ENCODE measurements around the gene KMT2C. TPM values are rescaled to one million over a fixed set of nuclear protein-coding genes. Genes with fewer than 3 reads are reported as not detected.

The KMT2C gene
- total and polyA plus RNA-seq, 2 of the 8 experiments (the other 6 are each of a cell fraction or from before 2014, with no cell fraction given) = 9.1 to 40.8 TPM

DNA sequence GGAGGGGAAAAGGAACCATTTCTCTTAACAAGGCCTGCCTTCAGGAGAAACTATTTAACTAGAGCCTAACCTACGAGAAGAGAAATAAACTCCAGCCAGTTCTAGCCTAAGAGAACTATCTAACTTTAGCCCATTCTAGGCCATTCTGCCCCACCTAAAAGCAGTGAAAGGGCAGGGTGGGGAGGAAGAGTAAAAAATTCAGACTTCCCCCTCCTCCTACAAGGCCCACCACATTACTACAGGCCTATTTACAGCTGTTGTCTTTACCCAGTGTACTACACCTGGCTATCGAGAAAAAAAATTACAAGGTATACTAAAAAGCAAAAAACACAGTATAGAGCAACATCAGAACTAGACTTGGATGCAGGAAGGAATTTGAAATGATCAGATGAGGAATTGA, 93.0 kb downstream of the KMT2C start (continued):
- TF ChIP-seq, protein P1, sequence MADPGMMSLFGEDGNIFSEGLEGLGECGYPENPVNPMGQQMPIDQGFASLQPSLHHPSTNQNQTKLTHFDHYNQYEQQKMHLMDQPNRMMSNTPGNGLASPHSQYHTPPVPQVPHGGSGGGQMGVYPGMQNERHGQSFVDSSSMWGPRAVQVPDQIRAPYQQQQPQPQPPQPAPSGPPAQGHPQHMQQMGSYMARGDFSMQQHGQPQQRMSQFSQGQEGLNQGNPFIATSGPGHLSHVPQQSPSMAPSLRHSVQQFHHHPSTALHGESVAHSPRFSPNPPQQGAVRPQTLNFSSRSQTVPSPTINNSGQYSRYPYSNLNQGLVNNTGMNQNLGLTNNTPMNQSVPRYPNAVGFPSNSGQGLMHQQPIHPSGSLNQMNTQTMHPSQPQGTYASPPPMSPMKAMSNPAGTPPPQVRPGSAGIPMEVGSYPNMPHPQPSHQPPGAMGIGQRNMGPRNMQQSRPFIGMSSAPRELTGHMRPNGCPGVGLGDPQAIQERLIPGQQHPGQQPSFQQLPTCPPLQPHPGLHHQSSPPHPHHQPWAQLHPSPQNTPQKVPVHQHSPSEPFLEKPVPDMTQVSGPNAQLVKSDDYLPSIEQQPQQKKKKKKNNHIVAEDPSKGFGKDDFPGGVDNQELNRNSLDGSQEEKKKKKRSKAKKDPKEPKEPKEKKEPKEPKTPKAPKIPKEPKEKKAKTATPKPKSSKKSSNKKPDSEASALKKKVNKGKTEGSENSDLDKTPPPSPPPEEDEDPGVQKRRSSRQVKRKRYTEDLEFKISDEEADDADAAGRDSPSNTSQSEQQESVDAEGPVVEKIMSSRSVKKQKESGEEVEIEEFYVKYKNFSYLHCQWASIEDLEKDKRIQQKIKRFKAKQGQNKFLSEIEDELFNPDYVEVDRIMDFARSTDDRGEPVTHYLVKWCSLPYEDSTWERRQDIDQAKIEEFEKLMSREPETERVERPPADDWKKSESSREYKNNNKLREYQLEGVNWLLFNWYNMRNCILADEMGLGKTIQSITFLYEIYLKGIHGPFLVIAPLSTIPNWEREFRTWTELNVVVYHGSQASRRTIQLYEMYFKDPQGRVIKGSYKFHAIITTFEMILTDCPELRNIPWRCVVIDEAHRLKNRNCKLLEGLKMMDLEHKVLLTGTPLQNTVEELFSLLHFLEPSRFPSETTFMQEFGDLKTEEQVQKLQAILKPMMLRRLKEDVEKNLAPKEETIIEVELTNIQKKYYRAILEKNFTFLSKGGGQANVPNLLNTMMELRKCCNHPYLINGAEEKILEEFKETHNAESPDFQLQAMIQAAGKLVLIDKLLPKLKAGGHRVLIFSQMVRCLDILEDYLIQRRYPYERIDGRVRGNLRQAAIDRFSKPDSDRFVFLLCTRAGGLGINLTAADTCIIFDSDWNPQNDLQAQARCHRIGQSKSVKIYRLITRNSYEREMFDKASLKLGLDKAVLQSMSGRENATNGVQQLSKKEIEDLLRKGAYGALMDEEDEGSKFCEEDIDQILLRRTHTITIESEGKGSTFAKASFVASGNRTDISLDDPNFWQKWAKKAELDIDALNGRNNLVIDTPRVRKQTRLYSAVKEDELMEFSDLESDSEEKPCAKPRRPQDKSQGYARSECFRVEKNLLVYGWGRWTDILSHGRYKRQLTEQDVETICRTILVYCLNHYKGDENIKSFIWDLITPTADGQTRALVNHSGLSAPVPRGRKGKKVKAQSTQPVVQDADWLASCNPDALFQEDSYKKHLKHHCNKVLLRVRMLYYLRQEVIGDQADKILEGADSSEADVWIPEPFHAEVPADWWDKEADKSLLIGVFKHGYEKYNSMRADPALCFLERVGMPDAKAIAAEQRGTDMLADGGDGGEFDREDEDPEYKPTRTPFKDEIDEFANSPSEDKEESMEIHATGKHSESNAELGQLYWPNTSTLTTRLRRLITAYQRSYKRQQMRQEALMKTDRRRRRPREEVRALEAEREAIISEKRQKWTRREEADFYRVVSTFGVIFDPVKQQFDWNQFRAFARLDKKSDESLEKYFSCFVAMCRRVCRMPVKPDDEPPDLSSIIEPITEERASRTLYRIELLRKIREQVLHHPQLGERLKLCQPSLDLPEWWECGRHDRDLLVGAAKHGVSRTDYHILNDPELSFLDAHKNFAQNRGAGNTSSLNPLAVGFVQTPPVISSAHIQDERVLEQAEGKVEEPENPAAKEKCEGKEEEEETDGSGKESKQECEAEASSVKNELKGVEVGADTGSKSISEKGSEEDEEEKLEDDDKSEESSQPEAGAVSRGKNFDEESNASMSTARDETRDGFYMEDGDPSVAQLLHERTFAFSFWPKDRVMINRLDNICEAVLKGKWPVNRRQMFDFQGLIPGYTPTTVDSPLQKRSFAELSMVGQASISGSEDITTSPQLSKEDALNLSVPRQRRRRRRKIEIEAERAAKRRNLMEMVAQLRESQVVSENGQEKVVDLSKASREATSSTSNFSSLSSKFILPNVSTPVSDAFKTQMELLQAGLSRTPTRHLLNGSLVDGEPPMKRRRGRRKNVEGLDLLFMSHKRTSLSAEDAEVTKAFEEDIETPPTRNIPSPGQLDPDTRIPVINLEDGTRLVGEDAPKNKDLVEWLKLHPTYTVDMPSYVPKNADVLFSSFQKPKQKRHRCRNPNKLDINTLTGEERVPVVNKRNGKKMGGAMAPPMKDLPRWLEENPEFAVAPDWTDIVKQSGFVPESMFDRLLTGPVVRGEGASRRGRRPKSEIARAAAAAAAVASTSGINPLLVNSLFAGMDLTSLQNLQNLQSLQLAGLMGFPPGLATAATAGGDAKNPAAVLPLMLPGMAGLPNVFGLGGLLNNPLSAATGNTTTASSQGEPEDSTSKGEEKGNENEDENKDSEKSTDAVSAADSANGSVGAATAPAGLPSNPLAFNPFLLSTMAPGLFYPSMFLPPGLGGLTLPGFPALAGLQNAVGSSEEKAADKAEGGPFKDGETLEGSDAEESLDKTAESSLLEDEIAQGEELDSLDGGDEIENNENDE (IDR thresholded peaks at IDR 0.05; ENCODE audit: insufficient replicate concordance, low read length) = no peak
- no peak for TF ChIP-seq SP2 (IDR thresholded peaks at IDR 0.05; ENCODE audit: low read length)

Data from H1 (cell line).